Left renal pelvis (tissue), 4 donors: Measurements from ENCODE around the gene PLEKHB1. TPM values are rescaled to one million over a fixed set of nuclear protein-coding genes. Genes with fewer than 3 reads are reported as not detected.
"Not testable (repeated sequence)": the region's sequence is repeated elsewhere in the genome, so short reads cannot be mapped to it uniquely, and the experiment has no call there.

Experiments used
- DNase-seq, 4 donors: peaks; one replicate each; pipeline ENCODE4 v3.0.0-alpha.2; 2013; ENCODE audit warnings: low read depth in 4 of 4, low spot score in 3 of 4
- polyA plus RNA-seq, 4 donors: library from polyadenylated mRNA; unstranded; fragments of 120-200 nt; gene quantifications; one replicate each; pipeline ENCODE4 v1.2.1, GENCODE V29; 2013; ENCODE audit not compliant: insufficient read length in 4 of 4

The PLEKHB1 gene
- polyA plus RNA-seq, 4 donors: 3.7 to 16.5 (median 14.3) TPM

GRCh38 chr11:73667891-73668290 lies 21.5 kb downstream of the PLEKHB1 start:
- DNase-seq: no peak

GRCh38 chr11:73670808-73671207 lies 24.4 kb downstream of the PLEKHB1 start:
- no peak for DNase-seq

GRCh38 chr11:73671701-73672100 lies 25.3 kb downstream of the PLEKHB1 start:
- DNase-seq: no peak

GRCh38 chr11:73676552-73676951 lies 30.2 kb downstream of the PLEKHB1 start:
- not testable (repeated sequence) for DNase-seq

- DNase-seq: no peak
These were observed 34.3 kb downstream of the PLEKHB1 start for GRCh38 chr11:73680687-73681086.

GRCh38 chr11:73693899-73694525 lies 47.6 kb downstream of the PLEKHB1 start:
- no peak for DNase-seq

GRCh38 chr11:73705053-73705452 lies 58.7 kb downstream of the PLEKHB1 start:
- no peak for DNase-seq

GRCh38 chr11:73710964-73711363 lies 64.6 kb downstream of the PLEKHB1 start:
- no peak for DNase-seq

Other genes with a start within 250 kb of the PLEKHB1 start
- gene FAM168A, start 48.5 kb upstream of the PLEKHB1 start, polyA plus RNA-seq: 10 to 100 TPM; 42.2 to 50.6 (median 46.0) TPM
- 100 to 1,000 TPM in 3 of 4 donors, 10 to 100 TPM in 1; 99.7 to 138 (median 118) TPM for gene RAB6A, start 114.5 kb downstream of the PLEKHB1 start, polyA plus RNA-seq
- 10 to 100 TPM; 45.7 to 73.7 (median 59.8) TPM for gene MRPL48, start 141.3 kb downstream of the PLEKHB1 start, polyA plus RNA-seq
- 10 to 100 TPM; 41.4 to 78.2 (median 64.6) TPM for gene COA4, start 230.3 kb downstream of the PLEKHB1 start, polyA plus RNA-seq
- 10 to 100 TPM; 23.2 to 39.6 (median 31.5) TPM for gene PAAF1, start 230.4 kb downstream of the PLEKHB1 start, polyA plus RNA-seq